MM.1S (cell line): ENCODE measurements around the gene SETD3.

Source experiments
- DNase-seq: peaks from one replicate; pipeline ENCODE4 v3.0.0-alpha.2; 2015
- H2AFZ ChIP-seq: fragments of 300-600 bp; sonication (generic); 2 replicates; pipeline ENCODE4 v1.6.0; 2016; ENCODE audit warnings: antibody characterized with exemption, low read length
- H3F3A ChIP-seq: fragments of 300-600 bp; sonication (generic); 2 replicates; pipeline ENCODE4 v1.6.1; 2016; ENCODE audit warnings: mild to moderate bottlenecking, antibody characterized with exemption, low read length, moderate library complexity, mixed read lengths; ENCODE audit not compliant: insufficient read depth
- H3K27ac ChIP-seq: fragments of 300-600 bp; sonication (generic); 2 replicates; pipeline ENCODE4 v1.5.1; 2016; ENCODE audit warnings: mild to moderate bottlenecking, low read length
- H3K27me3 ChIP-seq: fragments of 300-600 bp; sonication (generic); replicated peaks from 2 replicates; pipeline ENCODE4 v1.6.0; 2016; ENCODE audit warnings: low read length; ENCODE audit not compliant: insufficient read depth
- H3K36me3 ChIP-seq: fragments of 300-600 bp; sonication (generic); replicated peaks from 2 replicates; pipeline ENCODE4 v1.6.1; 2016; ENCODE audit warnings: mild to moderate bottlenecking, low read length, mixed read lengths; ENCODE audit not compliant: insufficient read depth
- H3K4me1 ChIP-seq: fragments of 300-600 bp; sonication (generic); 2 replicates; pipeline ENCODE4 v1.6.1; 2016; ENCODE audit warnings: low read length, mixed read lengths
- H3K4me2 ChIP-seq: fragments of 300-600 bp; sonication (generic); 2 replicates; pipeline ENCODE4 v1.6.0; 2016; ENCODE audit warnings: low read depth, low read length
- H3K4me3 ChIP-seq: fragments of 300-600 bp; sonication (generic); 2 replicates; pipeline ENCODE4 v1.5.1; 2016; ENCODE audit warnings: low read length, mixed read lengths
- H3K79me2 ChIP-seq: fragments of 300-600 bp; sonication (generic); 2 replicates; pipeline ENCODE4 v1.6.1; 2016; ENCODE audit warnings: mixed run types, low read length, mixed read lengths
- H3K9ac ChIP-seq: fragments of 300-600 bp; sonication (generic); 2 replicates; pipeline ENCODE4 v1.6.1; 2016; ENCODE audit warnings: low read length, mixed read lengths
- H3K9me2 ChIP-seq: fragments of 300-600 bp; sonication (generic); replicated peaks from 2 replicates; pipeline ENCODE4 v1.6.1; 2016; ENCODE audit warnings: mild to moderate bottlenecking, low read length, mixed read lengths; ENCODE audit not compliant: insufficient read depth
- H3K9me3 ChIP-seq: fragments of 300-600 bp; sonication (generic); replicated peaks from 2 replicates; pipeline ENCODE4 v1.6.1; 2016; ENCODE audit warnings: mild to moderate bottlenecking, low read length, mixed read lengths; ENCODE audit not compliant: insufficient read depth
- H4K20me1 ChIP-seq: fragments of 300-600 bp; sonication (generic); 2 replicates; pipeline ENCODE4 v1.6.1; 2016; ENCODE audit warnings: mild to moderate bottlenecking, low read length, moderate library complexity, mixed read lengths; ENCODE audit not compliant: insufficient read depth
- CTCF ChIP-seq: fragments of 300-600 bp; sonication (generic); IDR thresholded peaks from 2 replicates; pipeline ENCODE4 v1.5.1; 2016; ENCODE audit warnings: antibody characterized with exemption, low read length, mixed read lengths
- EZH2 ChIP-seq: fragments of 300-600 bp; sonication (generic); optimal IDR thresholded peaks from 2 replicates; pipeline ENCODE3; 2017; ENCODE audit warnings: low read depth, mild to moderate bottlenecking, antibody characterized with exemption, low read length, mixed read lengths
- EZH2phosphoT487 ChIP-seq: fragments of 300-600 bp; sonication (generic); IDR thresholded peaks from 2 replicates; pipeline ENCODE4 v1.6.1; 2018; ENCODE audit warnings: antibody characterized with exemption, low read length

SETD3 gene

GRCh38 chr14:99527026-99527425 lies 46.4 kb upstream of the SETD3 start:
- Histone ChIP-seq H3K4me3 (no peak overlapping the region), H3K27ac (no peak overlapping the region), H3K4me2 (no peak overlapping the region), H3K9ac (no peak overlapping the region), H4K20me1 (no peaks in the 10 kb centered on the region), H3K9me2 (no peaks in the 10 kb centered on the region), H3F3A (no peaks in the 10 kb centered on the region), H3K4me1 (no peaks in the 10 kb centered on the region), H2AFZ (no peak overlapping the region), H3K9me3 (no peaks in the 10 kb centered on the region), H3K79me2 (no peaks in the 10 kb centered on the region), H3K27me3 (no peaks in the 10 kb centered on the region), H3K36me3 (no peaks in the 10 kb centered on the region)
- no peak for DNase-seq
- TF ChIP-seq EZH2phosphoT487 (no peak), CTCF (no peak), EZH2 (no peak)

- no peaks in the 10 kb centered on the region for H3K9me2 ChIP-seq
- H3K9ac ChIP-seq, result no peak overlapping the region
- no peaks in the 10 kb centered on the region for H3K36me3 ChIP-seq
- no peaks in the 10 kb centered on the region for H4K20me1 ChIP-seq
- no peaks in the 10 kb centered on the region for H3K4me1 ChIP-seq
- H2AFZ ChIP-seq, result no peak overlapping the region
- no peaks in the 10 kb centered on the region for H3F3A ChIP-seq
- TF ChIP-seq EZH2phosphoT487 (no peak), CTCF (no peak), EZH2 (no peak)
- no peaks in the 10 kb centered on the region for H3K27me3 ChIP-seq
- DNase-seq, result no peak
- H3K4me2 ChIP-seq, result no peak overlapping the region
- H3K79me2 ChIP-seq, result no peaks in the 10 kb centered on the region
- no peak overlapping the region for H3K27ac ChIP-seq
- H3K4me3 ChIP-seq, result no peak overlapping the region
- H3K9me3 ChIP-seq, result no peaks in the 10 kb centered on the region
Measured at GRCh38 chr14:99525699-99526080, 45.0 kb upstream of the SETD3 start.

- H3K9ac ChIP-seq, result no peak overlapping the region
Measured at GRCh38 chr14:99524804-99525698, 44.4 kb upstream of the SETD3 start.

More at GRCh38 chr14:99524804-99525698, 44.4 kb upstream of the SETD3 start:
- Histone ChIP-seq H3K27me3 (no peaks in the 10 kb centered on the region), H3K27ac (no peak overlapping the region), H3K4me3 (no peak overlapping the region), H3K4me2 (no peak overlapping the region), H3K79me2 (no peaks in the 10 kb centered on the region), H3K4me1 (no peaks in the 10 kb centered on the region), H2AFZ (no peak overlapping the region), H3K9me3 (no peaks in the 10 kb centered on the region), H3K36me3 (no peaks in the 10 kb centered on the region), H3F3A (no peaks in the 10 kb centered on the region), H4K20me1 (no peaks in the 10 kb centered on the region), H3K9me2 (no peaks in the 10 kb centered on the region)
- no peak for DNase-seq
- no peak for TF ChIP-seq CTCF
- no peak for TF ChIP-seq EZH2
- no peak for TF ChIP-seq EZH2phosphoT487
